Occipital lobe (tissue), 2 donors: ENCODE results near the gene SBF2. TPM values are rescaled to one million over a fixed set of nuclear protein-coding genes. Genes with fewer than 3 reads are reported as not detected.

Experiments
- DNase-seq: peaks from one replicate; lab custom pipeline; 2025; lab: John Stamatoyannopoulos, UW
- total RNA-seq: library from RNA; depleted of rRNA; stranded (reverse); fragments of >200 nt; gene quantifications from one replicate; pipeline ENCODE4 v1.2.3, GENCODE V29; 2014

SBF2 gene
- total RNA-seq, 1 donor from 2014 or later, result 132 TPM

DNA sequence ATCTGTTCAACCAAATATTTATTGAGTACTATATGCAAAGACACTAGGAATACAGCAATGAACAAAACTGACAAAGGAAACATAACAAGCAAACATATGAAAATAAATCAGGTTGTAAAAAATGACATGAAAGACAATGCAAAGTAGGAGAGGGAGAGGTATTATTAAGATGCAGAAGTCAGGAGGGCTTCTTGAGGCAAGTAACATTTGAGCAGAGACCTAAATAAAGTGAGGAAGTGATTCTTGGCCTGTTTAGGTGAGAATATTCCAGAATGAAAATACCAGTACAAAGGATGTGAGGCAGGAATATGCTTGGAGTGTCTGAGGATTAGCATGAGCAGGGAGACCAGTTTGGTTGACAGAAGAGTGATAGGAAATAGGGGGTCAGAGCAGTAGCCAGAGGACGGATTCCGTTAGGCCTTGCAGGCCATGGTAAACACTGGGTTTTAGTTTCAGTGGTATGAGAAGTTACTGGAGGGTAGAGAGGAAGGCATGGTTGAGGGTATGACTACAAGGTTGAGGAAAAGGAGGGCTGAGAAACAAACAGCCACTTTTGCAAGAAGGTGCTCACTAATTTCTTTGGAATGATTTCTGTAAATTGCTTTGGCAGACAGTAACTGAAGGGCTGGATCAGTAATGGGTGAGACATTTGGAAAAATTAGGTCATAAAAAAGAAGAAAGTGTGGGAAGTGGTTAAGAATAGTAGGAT lies 438.3 kb downstream of the SBF2 start:
- DNase-seq, result no peak

- no peak for DNase-seq
Observed at GRCh38 chr11:9853929-9854552, 440.0 kb downstream of the SBF2 start.

GRCh38 chr11:9852465-9852864 lies 441.6 kb downstream of the SBF2 start:
- no peak for DNase-seq

GRCh38 chr11:9851366-9851765 lies 442.7 kb downstream of the SBF2 start:
- no peak for DNase-seq

DNA sequence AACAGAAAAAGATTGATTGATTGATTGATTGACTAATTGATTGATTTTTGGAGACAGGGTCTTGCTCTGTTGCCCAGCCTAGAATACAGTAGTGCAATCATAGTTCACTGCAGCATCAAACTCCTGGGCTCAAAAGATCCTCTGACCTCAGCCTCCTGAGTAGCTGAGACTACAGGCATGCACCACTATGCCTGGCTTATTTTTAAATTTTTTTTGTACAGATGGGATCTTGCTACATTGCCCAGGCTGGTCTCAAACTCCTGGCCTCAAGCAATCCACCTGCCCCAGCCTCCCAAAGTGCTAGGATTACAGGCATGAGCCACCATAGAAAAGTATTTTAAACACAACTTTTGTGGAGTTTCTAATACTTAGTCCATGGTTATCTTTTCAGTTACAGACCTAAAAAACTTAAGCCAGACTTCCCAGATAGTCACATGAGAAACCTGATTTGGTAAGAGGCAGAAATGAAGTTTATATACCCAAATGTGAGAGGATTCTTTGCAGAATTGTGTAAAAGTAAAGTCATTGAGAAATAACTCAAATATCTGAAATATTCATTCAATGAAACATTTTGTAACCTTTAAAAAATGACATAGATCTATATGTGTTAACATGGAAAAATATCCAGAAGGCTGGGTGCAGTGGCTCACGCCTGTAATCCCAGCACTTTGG lies 443.7 kb downstream of the SBF2 start:
- DNase-seq, result no peak

DNA sequence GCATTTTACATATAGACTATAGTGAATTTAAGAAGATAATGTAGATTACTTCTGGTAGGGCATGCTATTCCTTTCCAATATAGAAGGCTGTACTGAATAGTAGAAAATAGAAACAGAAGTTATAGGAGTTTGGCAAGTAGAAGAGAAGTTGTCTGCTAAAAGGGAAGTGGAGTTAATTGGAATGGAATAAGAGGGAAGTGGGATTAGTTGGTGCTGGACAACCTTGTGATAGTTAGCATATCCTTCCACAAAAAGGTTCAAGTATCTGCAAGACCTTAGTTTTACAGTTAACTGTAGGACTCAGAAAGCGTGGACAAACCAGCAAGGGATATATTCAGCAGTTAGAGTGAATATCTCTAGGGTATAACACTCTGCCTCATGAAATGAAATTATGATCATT lies 444.6 kb downstream of the SBF2 start:
- DNase-seq, result no peak

DNA sequence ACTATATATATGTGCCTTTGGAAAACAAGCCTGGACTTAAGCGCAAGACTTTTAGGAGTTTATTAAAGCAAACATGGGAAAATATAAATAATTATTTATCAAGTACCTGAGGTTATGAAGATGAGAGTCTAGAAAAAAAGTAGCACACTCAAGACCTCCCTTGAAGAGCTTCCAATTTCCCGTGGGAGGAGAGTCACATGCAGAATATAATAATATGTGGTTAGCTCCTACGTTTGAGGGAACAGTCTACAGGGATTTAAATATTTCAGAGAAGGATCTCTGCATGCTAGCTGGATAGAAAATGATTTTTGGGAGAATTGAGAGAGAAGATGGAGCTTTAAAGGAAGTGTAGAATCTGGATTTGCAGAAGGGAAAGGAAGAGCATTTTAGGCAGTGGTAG lies 446.4 kb downstream of the SBF2 start:
- no peak for DNase-seq

DNA sequence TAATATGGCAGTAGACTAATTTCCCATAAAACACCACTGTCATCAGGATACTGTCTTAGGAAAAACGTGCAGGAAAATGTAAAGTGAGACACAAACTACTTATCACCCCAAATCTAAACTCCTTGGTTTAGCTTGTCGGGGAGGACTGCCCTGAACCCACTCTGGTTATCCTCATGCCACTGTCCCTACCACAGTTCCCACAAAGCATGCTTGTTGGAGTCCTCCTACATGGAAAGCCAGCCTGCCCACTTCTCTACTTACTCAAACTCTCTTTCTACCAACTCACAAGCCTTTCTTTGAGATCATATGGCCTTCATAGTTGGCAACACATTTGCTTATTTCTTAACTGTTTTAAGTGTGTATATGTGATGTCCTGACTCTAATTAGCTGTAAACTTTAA lies 451.1 kb downstream of the SBF2 start:
- DNase-seq, result no peak

- DNase-seq, result no peak
Observed at GRCh38 chr11:9840460-9841004, 453.5 kb downstream of the SBF2 start.

GRCh38 chr11:9839550-9839949 lies 454.5 kb downstream of the SBF2 start:
- no peak for DNase-seq

GRCh38 chr11:9838961-9839360 lies 455.1 kb downstream of the SBF2 start:
- DNase-seq, result no peak

DNA sequence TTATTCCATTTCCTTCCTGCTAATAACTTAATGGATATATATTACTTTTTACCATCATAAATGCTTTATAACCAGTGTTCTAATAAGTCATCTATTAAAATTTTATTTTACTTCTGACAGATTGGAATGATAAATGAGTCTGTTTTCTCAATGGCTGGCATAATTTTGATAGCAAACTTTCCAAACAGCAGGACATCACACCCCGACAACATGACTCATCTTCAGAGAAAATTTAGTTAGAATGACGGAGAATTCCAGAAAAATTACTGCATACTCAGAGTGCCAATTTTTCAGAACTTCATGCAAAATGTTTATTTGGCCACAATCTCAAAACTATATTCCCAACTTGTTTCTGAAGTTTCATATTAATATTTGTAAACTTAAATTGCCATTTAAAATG lies 455.8 kb downstream of the SBF2 start:
- no peak for DNase-seq

DNA sequence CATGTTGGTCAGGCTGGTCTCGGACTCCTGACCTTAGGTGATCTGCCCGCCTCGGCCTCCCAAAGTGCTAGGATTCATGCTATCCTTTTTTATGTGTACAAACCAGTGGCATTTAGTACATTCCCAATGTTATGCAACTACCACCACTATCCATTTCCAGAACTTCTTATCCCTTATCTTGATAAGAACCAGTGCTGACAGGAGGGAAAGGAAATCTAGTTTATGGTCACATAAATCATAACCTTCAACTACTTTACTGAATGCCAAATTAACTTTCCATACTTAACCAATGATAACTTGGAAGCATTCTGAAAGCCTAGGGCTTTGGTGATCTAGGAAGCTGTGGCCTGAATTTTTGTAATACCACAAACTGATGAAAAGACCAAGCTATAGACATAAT lies 459.7 kb downstream of the SBF2 start:
- DNase-seq, result no peak

- no peak for DNase-seq
Observed at GRCh38 chr11:9831122-9831521, 462.9 kb downstream of the SBF2 start.

GRCh38 chr11:9827708-9828107 lies 466.3 kb downstream of the SBF2 start:
- no peak for DNase-seq

DNA sequence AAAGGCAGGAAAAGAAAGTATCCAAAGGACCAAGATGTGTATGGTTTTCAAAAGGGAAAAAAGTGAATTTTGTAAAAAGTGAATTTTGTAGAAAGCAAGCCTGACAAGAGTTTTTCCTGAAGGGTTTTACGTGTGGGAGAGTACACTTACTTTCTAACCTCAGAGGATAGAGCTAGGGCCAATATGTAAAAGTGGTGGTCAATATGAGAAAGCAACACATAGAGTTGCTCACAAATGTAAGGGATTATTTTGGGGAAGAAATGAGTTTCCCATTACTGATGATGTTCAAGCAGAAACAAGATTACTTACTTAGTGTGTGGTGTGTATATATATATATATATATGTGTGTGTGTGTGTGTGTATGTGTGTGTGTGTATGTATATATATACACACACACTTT lies 467.6 kb downstream of the SBF2 start:
- no peak for DNase-seq

GRCh38 chr11:9825895-9826294 lies 468.1 kb downstream of the SBF2 start:
- no peak for DNase-seq

DNA sequence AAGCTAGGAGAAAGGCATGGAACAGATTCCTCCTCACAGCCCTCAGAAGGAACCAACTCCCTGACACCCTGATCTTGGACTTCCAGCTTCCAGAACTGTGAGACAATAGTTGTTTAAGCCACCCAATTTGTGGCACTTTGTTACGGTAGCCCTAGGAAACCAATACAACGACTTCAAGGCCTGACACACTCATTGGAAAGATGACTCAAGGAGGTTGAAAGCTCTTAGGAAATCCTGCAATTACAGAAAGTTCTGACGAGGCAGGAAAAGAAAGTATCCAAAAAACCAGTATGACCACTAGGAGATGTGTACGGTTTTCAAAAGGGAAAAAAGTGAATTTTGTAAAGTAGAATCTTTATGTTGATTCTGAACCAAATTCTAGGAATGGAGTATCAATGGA lies 468.7 kb downstream of the SBF2 start:
- no peak for DNase-seq

DNA sequence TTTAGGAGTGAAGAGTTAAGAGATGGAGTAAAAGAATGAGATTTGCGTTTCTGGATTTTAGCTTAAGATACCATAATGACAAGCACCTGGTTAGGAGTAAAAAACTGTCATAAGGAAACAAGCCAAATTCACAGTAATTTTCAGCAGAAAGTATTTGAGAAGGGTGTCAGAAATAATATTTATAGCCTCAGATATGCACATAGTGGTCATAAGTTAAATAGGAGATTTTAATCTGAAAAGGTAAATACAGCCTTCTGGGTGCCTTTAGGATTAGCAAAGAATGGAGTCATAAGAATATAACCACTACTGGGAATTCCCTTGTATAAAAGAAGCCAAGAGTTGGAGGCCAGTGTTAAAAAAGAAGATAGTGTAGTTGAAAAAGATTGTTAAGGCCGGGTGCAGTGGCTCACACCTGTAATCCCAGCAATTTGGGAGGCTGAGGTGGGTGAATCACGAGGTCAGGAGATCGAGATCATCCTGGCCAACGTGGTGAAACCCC lies 470.1 kb downstream of the SBF2 start:
- no peak for DNase-seq

GRCh38 chr11:9823439-9823838 lies 470.6 kb downstream of the SBF2 start:
- no peak for DNase-seq

DNA sequence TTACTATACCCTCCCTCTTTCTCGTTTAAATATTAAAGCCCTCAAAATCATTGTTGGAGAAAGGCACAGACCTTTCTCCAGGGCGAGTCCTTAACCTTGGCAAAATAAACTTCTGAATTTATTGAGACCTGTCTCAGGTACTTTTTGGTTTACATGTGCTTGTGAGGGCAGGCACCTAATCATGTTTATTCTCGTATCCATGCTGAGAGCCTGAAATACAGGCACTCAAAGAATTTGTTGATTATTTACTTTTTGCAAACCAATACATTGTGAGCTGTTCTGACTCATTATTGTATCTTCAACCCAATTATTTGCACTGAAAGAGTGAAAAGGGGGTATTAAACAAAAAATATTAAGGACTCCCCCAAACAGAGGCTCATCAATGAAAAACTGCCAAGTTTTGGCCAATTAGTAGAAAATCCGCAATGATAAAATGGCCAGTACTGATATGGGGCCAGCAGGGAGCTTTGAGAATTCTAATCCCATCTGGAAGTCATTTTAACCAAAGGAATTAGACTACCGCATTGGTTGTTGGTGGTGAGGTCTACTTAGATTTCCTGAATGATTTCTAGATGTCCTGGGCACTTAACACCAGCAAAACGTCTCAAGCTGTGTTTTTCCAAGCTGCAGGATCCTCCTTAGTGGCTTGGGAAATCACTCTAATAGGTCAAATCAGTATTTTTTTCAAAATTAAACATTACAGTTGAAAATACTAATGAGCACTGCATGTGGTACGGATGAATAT lies 472.8 kb downstream of the SBF2 start:
- DNase-seq, result no peak

DNA sequence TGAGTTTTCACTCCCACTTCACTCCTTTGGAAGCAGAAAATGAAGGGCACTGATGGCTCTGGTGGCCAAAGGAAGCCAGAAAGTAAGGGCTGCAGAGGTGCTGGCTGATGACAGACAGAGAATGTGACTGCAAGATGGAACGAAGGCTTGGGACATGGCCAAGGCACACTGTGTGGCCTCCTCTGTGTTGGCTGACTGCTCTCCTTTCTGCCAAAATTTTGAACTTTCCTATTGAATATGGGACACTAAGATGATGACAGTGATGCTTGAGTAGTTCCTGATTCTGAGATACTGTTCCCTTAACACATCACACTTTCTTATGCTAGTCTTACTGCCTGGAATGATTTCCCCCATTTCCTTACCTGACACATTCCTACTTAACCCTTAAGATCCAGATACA lies 473.8 kb downstream of the SBF2 start:
- DNase-seq, result no peak
